ENCODE data around the gene SMIM13.

- no peak for TF ChIP-seq CTCF (conservative IDR thresholded peaks at IDR 0.05; ENCODE audit: low read length)
- no peak for TF ChIP-seq EZH2phosphoT487 (IDR thresholded peaks at IDR 0.05; ENCODE audit: borderline replicate concordance, low read depth, low read length)
Measured at GRCh38 chr6:11083491-11083890, 10.1 kb upstream of the SMIM13 start.

Measured in OCI-LY7 (cell line).